Neural cell (in vitro differentiated cells): ENCODE measurements around the gene ENTPD3. TPM values are rescaled to one million over a fixed set of nuclear protein-coding genes. Genes with fewer than 3 reads are reported as not detected.

ENCODE experiments used
- H2AFZ ChIP-seq: fragments of 200-600, 300-800 bp; sonication (generic), shearing (Covaris generic); 2 replicates; pipeline ENCODE4 v1.6.0; 2014; ENCODE audit warnings: low read depth, mild to moderate bottlenecking, antibody characterized with exemption, low read length, moderate library complexity
- H3F3A ChIP-seq: fragments of 200-600 bp; shearing (Covaris generic); 2 replicates; pipeline ENCODE4 v1.6.1; 2016; ENCODE audit warnings: mild to moderate bottlenecking, moderate library complexity, mixed read lengths, antibody characterized with exemption, low read length; ENCODE audit not compliant: insufficient read depth, poor library complexity, severe bottlenecking
- H3K27ac ChIP-seq: fragments of 200-600, 300-800 bp; sonication (generic), shearing (Covaris generic); 2 replicates; pipeline ENCODE4 v1.5.1; 2014; ENCODE audit warnings: mild to moderate bottlenecking, low read length, moderate library complexity
- H3K27me3 ChIP-seq: fragments of 300-800, 200-600 bp; sonication (generic), shearing (Covaris generic); 2 replicates; pipeline ENCODE4 v1.6.0; 2014; ENCODE audit warnings: mild to moderate bottlenecking, low read depth, low read length, moderate library complexity; ENCODE audit not compliant: insufficient read depth
- H3K36me3 ChIP-seq: fragments of 300-800, 200-600 bp; sonication (generic), shearing (Covaris generic); 2 replicates; pipeline ENCODE4 v1.5.1; 2014; ENCODE audit warnings: mild to moderate bottlenecking, antibody characterized with exemption, low read length, moderate library complexity; ENCODE audit not compliant: insufficient read depth
- H3K4me2 ChIP-seq: fragments of 300-800, 200-600 bp; sonication (generic), shearing (Covaris generic); 2 replicates; pipeline ENCODE4 v1.6.0; 2014; ENCODE audit warnings: mild to moderate bottlenecking, low read length
- H3K4me3 ChIP-seq: fragments of 300-800, 200-600 bp; sonication (generic), shearing (Covaris generic); 2 replicates; pipeline ENCODE4 v1.5.1; 2014; ENCODE audit warnings: mild to moderate bottlenecking, low read length, moderate library complexity
- H3K79me2 ChIP-seq: fragments of 200-600 bp; shearing (Covaris generic); replicated peaks from 2 replicates; pipeline ENCODE4 v1.6.0; 2014; ENCODE audit warnings: mild to moderate bottlenecking, low read length, moderate library complexity; ENCODE audit not compliant: insufficient read depth
- H3K9ac ChIP-seq: fragments of 300-800, 200-600 bp; sonication (generic), shearing (Covaris generic); 2 replicates; pipeline ENCODE4 v1.6.1; 2016; ENCODE audit warnings: mild to moderate bottlenecking, low read length, mixed read lengths
- H3K9me2 ChIP-seq: fragments of 200-600 bp; shearing (Covaris generic); 2 replicates; pipeline ENCODE4 v1.6.1; 2016; ENCODE audit warnings: mild to moderate bottlenecking, low read length, mixed read lengths; ENCODE audit not compliant: insufficient read depth
- H3K9me3 ChIP-seq: fragments of 200-600, 300-800 bp; sonication (generic), shearing (Covaris generic); 2 replicates; pipeline ENCODE4 v1.6.1; 2016; ENCODE audit warnings: mild to moderate bottlenecking, mixed run types, low read length, moderate library complexity, mixed read lengths
- H4K20me1 ChIP-seq: fragments of 200-600 bp; shearing (Covaris generic); 2 replicates; pipeline ENCODE4 v1.6.1; 2016; ENCODE audit warnings: mild to moderate bottlenecking, mixed run types; ENCODE audit not compliant: insufficient read depth
- EP300 ChIP-seq: fragments of 450-650 bp; conservative IDR thresholded peaks from 2 replicates; pipeline ENCODE4 v1.6.1; 2014; ENCODE audit warnings: antibody characterized with exemption, mild to moderate bottlenecking, moderate library complexity; ENCODE audit not compliant: poor library complexity, severe bottlenecking
- EZH2 ChIP-seq: fragments of 200-600, 300-800 bp; shearing (Covaris generic), sonication (generic); IDR thresholded peaks from 2 replicates; pipeline ENCODE4 v1.6.1; 2014; ENCODE audit warnings: antibody characterized with exemption, low read length, borderline replicate concordance, mild to moderate bottlenecking; ENCODE audit not compliant: insufficient read depth, poor library complexity, severe bottlenecking
- MXI1 ChIP-seq: fragments of 450-650 bp; conservative IDR thresholded peaks from 2 replicates; pipeline ENCODE4 v1.6.1; 2014; ENCODE audit warnings: antibody characterized with exemption, mild to moderate bottlenecking; ENCODE audit not compliant: poor library complexity, severe bottlenecking
- POLR2AphosphoS5 ChIP-seq: IDR thresholded peaks from 2 replicates; pipeline ENCODE4 v1.6.1; 2012
- RAD21 ChIP-seq: fragments of 450-650 bp; conservative IDR thresholded peaks from 2 replicates; pipeline ENCODE4 v1.6.1; 2014; ENCODE audit warnings: antibody characterized with exemption, mild to moderate bottlenecking, moderate library complexity
- SMC3 ChIP-seq: fragments of 450-650 bp; conservative IDR thresholded peaks from 2 replicates; pipeline ENCODE4 v1.6.1; 2014; ENCODE audit warnings: antibody characterized with exemption, mild to moderate bottlenecking, moderate library complexity; ENCODE audit not compliant: poor library complexity
- TAF1 ChIP-seq: IDR thresholded peaks from 2 replicates; pipeline ENCODE4 v1.6.1; 2012; ENCODE audit warnings: low read depth
- polyA plus RNA-seq: library from polyadenylated mRNA; depleted of rRNA; stranded (reverse); fragments of >200 nt; gene quantifications from 2 replicates; pipeline ENCODE4 v1.2.3, GENCODE V29; 2014
- TF ChIP-seq, protein P1 (sequence below): IDR thresholded peaks from 2 replicates; pipeline ENCODE4 v1.6.1; 2012; ENCODE audit warnings: borderline replicate concordance
- TF ChIP-seq, protein P2 (sequence below): fragments of 450-650 bp; IDR thresholded peaks from 2 replicates; pipeline ENCODE4 v1.5.1; 2014; ENCODE audit warnings: antibody characterized with exemption, mild to moderate bottlenecking, moderate library complexity; ENCODE audit not compliant: poor library complexity, severe bottlenecking

Gene ENTPD3
- polyA plus RNA-seq, 1 donor from 2014 or later, result 2.8 TPM

DNA sequence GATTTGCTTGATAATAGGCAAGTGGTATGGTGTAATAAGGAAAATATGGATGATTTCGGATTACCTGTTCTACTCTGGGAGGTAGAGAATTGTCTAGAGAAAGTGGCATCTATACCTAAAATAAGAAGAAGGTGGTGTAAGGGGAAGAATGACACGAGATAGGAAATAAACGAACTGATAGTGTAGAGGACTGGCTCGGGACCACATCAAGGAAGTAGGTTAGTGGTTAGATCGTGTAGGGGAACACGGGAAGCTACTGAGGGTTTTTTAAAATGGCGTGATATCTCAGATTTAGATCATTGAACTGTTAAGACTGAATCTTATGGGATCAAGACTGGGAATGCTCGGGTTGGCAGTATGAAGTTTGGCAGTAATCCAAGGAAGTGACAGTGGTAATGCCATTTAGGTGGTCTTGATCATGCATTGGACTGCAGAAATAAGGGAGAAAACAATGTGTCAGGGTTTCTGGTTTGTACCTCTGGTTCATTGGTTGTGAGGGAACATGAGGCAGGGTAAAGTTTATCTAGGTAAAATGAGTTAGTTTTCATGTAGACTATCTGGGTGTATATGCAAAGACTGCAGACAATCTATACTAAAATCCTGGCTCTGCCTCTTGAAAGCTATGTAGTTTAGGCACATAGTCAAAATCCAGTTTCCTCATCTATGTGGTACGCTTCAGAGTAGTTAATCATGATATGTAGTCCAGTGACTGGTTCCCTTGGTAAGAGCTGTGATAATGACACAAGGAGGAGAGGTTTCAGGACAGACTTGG, 77.5 kb downstream of the ENTPD3 start:
- peaks cover 4% of the 10 kb centered on the region for H3K36me3 ChIP-seq
- H3K9me2 ChIP-seq, result no peaks in the 10 kb centered on the region

DNA sequence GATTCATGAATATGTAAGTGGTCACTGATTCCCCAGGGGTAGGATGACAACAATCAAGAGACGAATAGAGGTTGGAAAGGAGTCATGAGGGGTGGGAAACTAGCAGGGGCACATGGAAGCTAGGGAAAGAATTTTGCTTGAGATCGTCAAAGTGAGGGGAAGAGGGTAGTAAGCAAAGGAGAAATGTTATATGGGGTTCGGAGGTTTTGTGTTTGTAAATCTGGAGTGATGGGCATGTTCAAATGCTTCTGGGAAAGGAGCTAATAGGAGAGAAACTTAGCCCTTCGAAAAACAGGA, 78.1 kb downstream of the ENTPD3 start:
- no peaks in the 10 kb centered on the region for H3K9me3 ChIP-seq
- no peaks in the 10 kb centered on the region for H3K9me2 ChIP-seq
- no peak overlapping the region for H2AFZ ChIP-seq
- no peak overlapping the region for H3K9ac ChIP-seq
- TF ChIP-seq SMC3, result no peak
- TF ChIP-seq EZH2, result no peak
- TF ChIP-seq MXI1, result no peak
- no peak for TF ChIP-seq TAF1
- no peak for TF ChIP-seq EP300
- TF ChIP-seq, protein P1, sequence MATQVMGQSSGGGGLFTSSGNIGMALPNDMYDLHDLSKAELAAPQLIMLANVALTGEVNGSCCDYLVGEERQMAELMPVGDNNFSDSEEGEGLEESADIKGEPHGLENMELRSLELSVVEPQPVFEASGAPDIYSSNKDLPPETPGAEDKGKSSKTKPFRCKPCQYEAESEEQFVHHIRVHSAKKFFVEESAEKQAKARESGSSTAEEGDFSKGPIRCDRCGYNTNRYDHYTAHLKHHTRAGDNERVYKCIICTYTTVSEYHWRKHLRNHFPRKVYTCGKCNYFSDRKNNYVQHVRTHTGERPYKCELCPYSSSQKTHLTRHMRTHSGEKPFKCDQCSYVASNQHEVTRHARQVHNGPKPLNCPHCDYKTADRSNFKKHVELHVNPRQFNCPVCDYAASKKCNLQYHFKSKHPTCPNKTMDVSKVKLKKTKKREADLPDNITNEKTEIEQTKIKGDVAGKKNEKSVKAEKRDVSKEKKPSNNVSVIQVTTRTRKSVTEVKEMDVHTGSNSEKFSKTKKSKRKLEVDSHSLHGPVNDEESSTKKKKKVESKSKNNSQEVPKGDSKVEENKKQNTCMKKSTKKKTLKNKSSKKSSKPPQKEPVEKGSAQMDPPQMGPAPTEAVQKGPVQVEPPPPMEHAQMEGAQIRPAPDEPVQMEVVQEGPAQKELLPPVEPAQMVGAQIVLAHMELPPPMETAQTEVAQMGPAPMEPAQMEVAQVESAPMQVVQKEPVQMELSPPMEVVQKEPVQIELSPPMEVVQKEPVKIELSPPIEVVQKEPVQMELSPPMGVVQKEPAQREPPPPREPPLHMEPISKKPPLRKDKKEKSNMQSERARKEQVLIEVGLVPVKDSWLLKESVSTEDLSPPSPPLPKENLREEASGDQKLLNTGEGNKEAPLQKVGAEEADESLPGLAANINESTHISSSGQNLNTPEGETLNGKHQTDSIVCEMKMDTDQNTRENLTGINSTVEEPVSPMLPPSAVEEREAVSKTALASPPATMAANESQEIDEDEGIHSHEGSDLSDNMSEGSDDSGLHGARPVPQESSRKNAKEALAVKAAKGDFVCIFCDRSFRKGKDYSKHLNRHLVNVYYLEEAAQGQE, result no peak
- no peak for TF ChIP-seq POLR2AphosphoS5
- TF ChIP-seq, protein P2, sequence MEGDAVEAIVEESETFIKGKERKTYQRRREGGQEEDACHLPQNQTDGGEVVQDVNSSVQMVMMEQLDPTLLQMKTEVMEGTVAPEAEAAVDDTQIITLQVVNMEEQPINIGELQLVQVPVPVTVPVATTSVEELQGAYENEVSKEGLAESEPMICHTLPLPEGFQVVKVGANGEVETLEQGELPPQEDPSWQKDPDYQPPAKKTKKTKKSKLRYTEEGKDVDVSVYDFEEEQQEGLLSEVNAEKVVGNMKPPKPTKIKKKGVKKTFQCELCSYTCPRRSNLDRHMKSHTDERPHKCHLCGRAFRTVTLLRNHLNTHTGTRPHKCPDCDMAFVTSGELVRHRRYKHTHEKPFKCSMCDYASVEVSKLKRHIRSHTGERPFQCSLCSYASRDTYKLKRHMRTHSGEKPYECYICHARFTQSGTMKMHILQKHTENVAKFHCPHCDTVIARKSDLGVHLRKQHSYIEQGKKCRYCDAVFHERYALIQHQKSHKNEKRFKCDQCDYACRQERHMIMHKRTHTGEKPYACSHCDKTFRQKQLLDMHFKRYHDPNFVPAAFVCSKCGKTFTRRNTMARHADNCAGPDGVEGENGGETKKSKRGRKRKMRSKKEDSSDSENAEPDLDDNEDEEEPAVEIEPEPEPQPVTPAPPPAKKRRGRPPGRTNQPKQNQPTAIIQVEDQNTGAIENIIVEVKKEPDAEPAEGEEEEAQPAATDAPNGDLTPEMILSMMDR, result no peak
- no peak for TF ChIP-seq RAD21
- H3K4me2 ChIP-seq, result no peak overlapping the region
- peaks cover under 1% of the 10 kb centered on the region for H3K79me2 ChIP-seq
- no peaks in the 10 kb centered on the region for H4K20me1 ChIP-seq
- no peak overlapping the region for H3K27ac ChIP-seq
- no peaks in the 10 kb centered on the region for H3K27me3 ChIP-seq
- H3K36me3 ChIP-seq, result peaks cover 4% of the 10 kb centered on the region
- H3K4me3 ChIP-seq, result no peak overlapping the region
- no peaks in the 10 kb centered on the region for H3F3A ChIP-seq

More for the DNA sequence above, 77.5 kb downstream of the ENTPD3 start:
- no peaks in the 10 kb centered on the region for H3F3A ChIP-seq
- no peaks in the 10 kb centered on the region for H4K20me1 ChIP-seq
- H3K4me2 ChIP-seq, result no peak overlapping the region
- no peak overlapping the region for H3K9ac ChIP-seq
- H3K79me2 ChIP-seq, result peaks cover 4% of the 10 kb centered on the region
- H2AFZ ChIP-seq, result no peak overlapping the region
- no peaks in the 10 kb centered on the region for H3K9me3 ChIP-seq
- TF ChIP-seq MXI1 (no peak), EZH2 (no peak), SMC3 (no peak), TAF1 (no peak), EP300 (no peak), RAD21 (no peak), POLR2AphosphoS5 (no peak)
- TF ChIP-seq, protein P2, result no peak
- TF ChIP-seq, protein P1, result no peak
- no peaks in the 10 kb centered on the region for H3K27me3 ChIP-seq
- no peak overlapping the region for H3K4me3 ChIP-seq
- H3K27ac ChIP-seq, result no peak overlapping the region
